Central memory CD4-positive, alpha-beta T cell (primary cell): Measurements from ENCODE around the gene INTS3.
"Not testable (repeated sequence)": the region's sequence is repeated elsewhere in the genome, so short reads cannot be mapped to it uniquely, and the experiment has no call there.

Experiments
- DNase-seq: peaks from one replicate; pipeline ENCODE4 v3.0.0; 2022

INTS3 gene

GRCh38 chr1:153778824-153779519 is 51.1 kb downstream of the INTS3 start:
- DNase-seq, result no peak

- DNase-seq, result no peak
These were observed 52.1 kb downstream of the INTS3 start for GRCh38 chr1:153779781-153780541.

GRCh38 chr1:153780551-153780950 is 52.7 kb downstream of the INTS3 start:
- DNase-seq, result no peak

- DNase-seq, result not testable (repeated sequence)
These were observed 54.8 kb downstream of the INTS3 start for GRCh38 chr1:153782648-153783047.

- DNase-seq, result peak; percentile 90
These were observed 55.7 kb downstream of the INTS3 start for GRCh38 chr1:153783233-153784190.

- no peak for DNase-seq
These were observed 58.4 kb downstream of the INTS3 start for GRCh38 chr1:153786038-153786790.

GRCh38 chr1:153789478-153790034 is 61.7 kb downstream of the INTS3 start:
- DNase-seq, result no peak

GRCh38 chr1:153790313-153790965 is 62.6 kb downstream of the INTS3 start:
- DNase-seq, result no peak

- DNase-seq, result no peak
These were observed 63.3 kb downstream of the INTS3 start for GRCh38 chr1:153790966-153791647.

GRCh38 chr1:153791648-153792253 is 63.9 kb downstream of the INTS3 start:
- no peak for DNase-seq

- no peak for DNase-seq
These were observed 64.8 kb downstream of the INTS3 start for GRCh38 chr1:153792631-153793041.

- DNase-seq, result no peak
These were observed 65.6 kb downstream of the INTS3 start for GRCh38 chr1:153793261-153793972.

- DNase-seq, result no peak
These were observed 66.2 kb downstream of the INTS3 start for GRCh38 chr1:153793973-153794615.

- no peak for DNase-seq
These were observed 66.9 kb downstream of the INTS3 start for GRCh38 chr1:153794624-153795329.

GRCh38 chr1:153795330-153795837 is 67.5 kb downstream of the INTS3 start:
- DNase-seq, result no peak

GRCh38 chr1:153795934-153796785 is 68.3 kb downstream of the INTS3 start:
- no peak for DNase-seq
